ENCODE results near the gene TOMM40L.
"Not testable (repeated sequence)": the region's sequence is repeated elsewhere in the genome, so short reads cannot be mapped to it uniquely, and the experiment has no call there.

Gene TOMM40L

DNA sequence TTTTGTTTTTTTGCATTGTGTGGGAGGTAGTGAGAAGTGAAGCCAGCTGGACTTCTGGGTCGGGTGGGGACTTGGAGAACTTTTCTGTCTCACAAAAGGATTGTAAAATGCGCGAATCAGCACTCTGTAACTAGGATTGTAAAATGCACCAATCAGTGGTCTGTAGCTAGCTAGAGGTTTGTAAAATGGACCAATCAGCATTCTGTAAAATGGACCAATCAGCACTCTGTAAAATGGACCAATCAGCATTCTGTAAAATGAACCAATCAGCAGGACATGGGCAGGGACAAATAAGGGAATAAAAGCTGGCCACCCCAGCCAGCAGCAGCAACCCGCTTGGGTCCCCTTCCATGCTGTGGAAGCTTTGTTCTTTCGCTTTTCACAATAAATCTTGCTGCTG is 24.2 kb downstream of the TOMM40L start:
- not testable (repeated sequence) for H3K36me3 ChIP-seq (ENCODE audit: insufficient read depth, low read length); H3K4me2 ChIP-seq (ENCODE audit: low read length); H3K4me3 ChIP-seq (ENCODE audit: low read length); H3K9ac ChIP-seq (ENCODE audit: low read depth, low read length); H3K4me1 ChIP-seq (ENCODE audit: control insufficient read depth, insufficient read depth, low read length); H3K9me3 ChIP-seq (replicated peaks; ENCODE audit: low read length)
- peaks cover 16% of the 10 kb centered on the region for H3K27me3 ChIP-seq (ENCODE audit: control insufficient read depth, insufficient read depth, low read length)

- Histone ChIP-seq H3K36me3 (ENCODE audit: insufficient read depth, low read length) (no peaks in the 10 kb centered on the region), H3K27me3 (ENCODE audit: control insufficient read depth, insufficient read depth, low read length) (peaks cover 13% of the 10 kb centered on the region), H3K4me2 (ENCODE audit: low read length) (no peak overlapping the region), H3K9ac (ENCODE audit: low read depth, low read length) (no peak overlapping the region), H3K4me1 (ENCODE audit: control insufficient read depth, insufficient read depth, low read length) (no peaks in the 10 kb centered on the region), H3K9me3 (replicated peaks; ENCODE audit: low read length) (no peaks in the 10 kb centered on the region), H3K4me3 (ENCODE audit: low read length) (no peak overlapping the region)
Observed at GRCh38 chr1:161250829-161251228, 25.0 kb downstream of the TOMM40L start.

GRCh38 chr1:161251579-161251978 is 25.7 kb downstream of the TOMM40L start:
- Histone ChIP-seq H3K4me1 (ENCODE audit: control insufficient read depth, insufficient read depth, low read length) (no peaks in the 10 kb centered on the region), H3K36me3 (ENCODE audit: insufficient read depth, low read length) (no peaks in the 10 kb centered on the region), H3K9ac (ENCODE audit: low read depth, low read length) (no peak overlapping the region), H3K27me3 (ENCODE audit: control insufficient read depth, insufficient read depth, low read length) (peaks cover 10% of the 10 kb centered on the region), H3K4me3 (ENCODE audit: low read length) (no peak overlapping the region), H3K9me3 (replicated peaks; ENCODE audit: low read length) (no peaks in the 10 kb centered on the region), H3K4me2 (ENCODE audit: low read length) (no peak overlapping the region)

DNA sequence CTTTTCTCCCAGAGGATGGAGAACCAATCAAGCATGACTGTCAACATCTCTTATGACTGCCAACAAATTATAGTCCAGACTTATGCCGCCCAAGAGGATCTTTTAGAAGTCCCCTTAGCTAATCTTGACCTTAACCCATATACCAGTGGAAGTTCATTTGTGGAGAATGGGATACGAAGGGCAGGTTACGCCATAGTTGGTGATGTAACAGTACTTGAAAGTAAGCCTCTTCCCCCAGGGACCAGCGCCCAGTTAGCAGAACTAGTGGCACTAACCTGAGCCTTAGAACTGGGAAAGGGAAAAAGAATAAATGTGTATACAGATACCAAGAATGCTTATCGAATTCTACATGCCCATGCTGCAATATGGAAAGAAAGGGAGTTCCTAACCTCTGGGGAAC is 29.4 kb downstream of the TOMM40L start:
- H3K27me3 ChIP-seq (ENCODE audit: control insufficient read depth, insufficient read depth, low read length) = peaks cover 26% of the 10 kb centered on the region
- not testable (repeated sequence) for H3K4me3 ChIP-seq (ENCODE audit: low read length); H3K36me3 ChIP-seq (ENCODE audit: insufficient read depth, low read length); H3K4me2 ChIP-seq (ENCODE audit: low read length); H3K9ac ChIP-seq (ENCODE audit: low read depth, low read length); H3K4me1 ChIP-seq (ENCODE audit: control insufficient read depth, insufficient read depth, low read length); H3K9me3 ChIP-seq (replicated peaks; ENCODE audit: low read length)

GRCh38 chr1:161255955-161256520 is 30.2 kb downstream of the TOMM40L start:
- not testable (repeated sequence) for H3K9me3 ChIP-seq (replicated peaks; ENCODE audit: low read length); H3K36me3 ChIP-seq (ENCODE audit: insufficient read depth, low read length); H3K4me3 ChIP-seq (ENCODE audit: low read length); H3K4me2 ChIP-seq (ENCODE audit: low read length); H3K9ac ChIP-seq (ENCODE audit: low read depth, low read length); H3K4me1 ChIP-seq (ENCODE audit: control insufficient read depth, insufficient read depth, low read length)
- peaks cover 32% of the 10 kb centered on the region for H3K27me3 ChIP-seq (ENCODE audit: control insufficient read depth, insufficient read depth, low read length)

DNA sequence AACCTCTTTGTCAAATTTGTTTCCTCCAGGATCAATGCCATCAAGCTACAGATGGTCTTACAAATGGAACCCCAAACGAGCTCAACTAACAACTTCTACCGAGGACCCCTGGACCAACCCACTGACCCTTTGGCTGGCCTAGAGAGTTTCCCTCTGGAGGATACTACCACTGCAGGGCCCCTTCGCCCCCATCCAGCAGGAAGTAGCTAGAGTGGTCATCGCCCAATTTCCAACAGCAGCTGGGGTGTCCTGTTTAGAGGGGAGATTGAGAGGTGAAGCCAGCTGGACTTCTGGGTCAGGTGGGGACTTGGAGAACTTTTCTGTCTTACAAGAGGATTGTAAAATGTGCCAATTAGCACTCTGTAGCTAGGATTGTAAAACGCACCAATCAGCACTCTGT is 31.2 kb downstream of the TOMM40L start:
- not testable (repeated sequence) for H3K4me1 ChIP-seq (ENCODE audit: control insufficient read depth, insufficient read depth, low read length); H3K4me2 ChIP-seq (ENCODE audit: low read length); H3K9ac ChIP-seq (ENCODE audit: low read depth, low read length); H3K4me3 ChIP-seq (ENCODE audit: low read length); H3K9me3 ChIP-seq (replicated peaks; ENCODE audit: low read length); H3K36me3 ChIP-seq (ENCODE audit: insufficient read depth, low read length)
- peaks cover 39% of the 10 kb centered on the region for H3K27me3 ChIP-seq (ENCODE audit: control insufficient read depth, insufficient read depth, low read length)

GRCh38 chr1:161258439-161259344 is 32.8 kb downstream of the TOMM40L start, which contains the start of gene PCP4L1:
PCP4L1 (plus strand) TSS chr1:161258745; CDS start chr1:161258975, 230 bp downstream.
- H3K9me3 ChIP-seq (replicated peaks; ENCODE audit: low read length) = peaks cover 3% of the 10 kb centered on the region
- peaks cover 43% of the 10 kb centered on the region for H3K27me3 ChIP-seq (ENCODE audit: control insufficient read depth, insufficient read depth, low read length)
- peak within 1 kb of the TSS; percentile 78 for H3K4me2 ChIP-seq (ENCODE audit: low read length)
- no peak within 1 kb of the TSS for H3K9ac ChIP-seq (ENCODE audit: low read depth, low read length)
- no peaks in the 10 kb centered on the region for H3K36me3 ChIP-seq (ENCODE audit: insufficient read depth, low read length)
- peaks cover 8% of the 10 kb centered on the region for H3K4me1 ChIP-seq (ENCODE audit: control insufficient read depth, insufficient read depth, low read length)
- peak within 1 kb of the TSS; percentile 62 for H3K4me3 ChIP-seq (ENCODE audit: low read length)

DNA sequence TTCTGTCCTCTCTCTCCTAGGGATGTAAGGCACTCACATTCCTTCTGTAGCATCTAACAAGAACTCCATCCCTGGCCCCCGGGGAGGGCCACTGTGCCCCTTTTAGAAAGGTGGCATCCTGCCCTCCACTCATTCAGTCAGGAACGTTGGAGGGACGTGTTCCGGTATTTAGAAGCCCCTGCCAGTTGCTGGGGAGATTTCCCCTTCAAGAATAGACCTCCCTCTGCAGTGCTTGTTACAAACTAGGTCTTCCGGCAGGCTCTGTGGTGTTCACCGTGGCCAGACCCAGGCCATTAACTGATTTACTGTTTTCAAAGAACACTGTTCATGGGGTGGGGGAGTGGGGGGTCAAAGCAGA is 33.5 kb downstream of the TOMM40L start:
- Histone ChIP-seq H3K4me2 (ENCODE audit: low read length) (no peak overlapping the region), H3K9ac (ENCODE audit: low read depth, low read length) (no peak overlapping the region), H3K27me3 (ENCODE audit: control insufficient read depth, insufficient read depth, low read length) (peaks cover 43% of the 10 kb centered on the region), H3K36me3 (ENCODE audit: insufficient read depth, low read length) (no peaks in the 10 kb centered on the region), H3K9me3 (replicated peaks; ENCODE audit: low read length) (peaks cover 3% of the 10 kb centered on the region), H3K4me1 (ENCODE audit: control insufficient read depth, insufficient read depth, low read length) (peaks cover 8% of the 10 kb centered on the region), H3K4me3 (ENCODE audit: low read length) (no peak overlapping the region)

DNA sequence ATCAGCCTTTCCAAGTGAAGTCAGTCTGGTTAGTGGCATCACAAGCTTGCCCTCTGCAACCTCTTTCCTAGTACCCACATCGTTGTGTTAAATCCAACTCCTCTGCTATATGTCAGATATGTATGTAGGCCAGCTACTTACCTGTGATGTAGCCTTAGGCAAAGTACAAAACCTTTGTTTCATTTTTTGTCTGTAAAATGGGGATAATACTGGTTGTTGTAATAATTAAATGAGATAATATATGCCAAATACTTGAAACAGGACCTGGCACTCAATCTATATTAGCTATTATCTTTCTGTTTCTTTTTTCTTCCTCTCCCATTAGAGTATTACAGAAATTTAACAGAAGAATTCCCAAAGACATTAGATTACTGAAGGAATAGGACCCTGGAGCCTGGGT is 33.9 kb downstream of the TOMM40L start:
- Histone ChIP-seq H3K4me1 (ENCODE audit: control insufficient read depth, insufficient read depth, low read length) (peaks cover 8% of the 10 kb centered on the region), H3K4me3 (ENCODE audit: low read length) (no peak overlapping the region), H3K9me3 (replicated peaks; ENCODE audit: low read length) (peaks cover 3% of the 10 kb centered on the region), H3K36me3 (ENCODE audit: insufficient read depth, low read length) (no peaks in the 10 kb centered on the region), H3K27me3 (ENCODE audit: control insufficient read depth, insufficient read depth, low read length) (peaks cover 44% of the 10 kb centered on the region), H3K9ac (ENCODE audit: low read depth, low read length) (no peak overlapping the region), H3K4me2 (ENCODE audit: low read length) (no peak overlapping the region)

- Histone ChIP-seq H3K4me2 (ENCODE audit: low read length) (no peak overlapping the region), H3K4me1 (ENCODE audit: control insufficient read depth, insufficient read depth, low read length) (peaks cover 8% of the 10 kb centered on the region), H3K27me3 (ENCODE audit: control insufficient read depth, insufficient read depth, low read length) (peaks cover 51% of the 10 kb centered on the region), H3K36me3 (ENCODE audit: insufficient read depth, low read length) (no peaks in the 10 kb centered on the region), H3K9me3 (replicated peaks; ENCODE audit: low read length) (peaks cover 3% of the 10 kb centered on the region), H3K9ac (ENCODE audit: low read depth, low read length) (no peak overlapping the region), H3K4me3 (ENCODE audit: low read length) (no peak overlapping the region)
Observed at GRCh38 chr1:161260376-161261260, 34.8 kb downstream of the TOMM40L start.
